ENCODE results near the gene COL5A2. TPM values are rescaled to one million over a fixed set of nuclear protein-coding genes. Genes with fewer than 3 reads are reported as not detected.

COL5A2 gene
- total and polyA plus RNA-seq, 9 of the 15 experiments (the other 6 are each of a cell fraction or from before 2014, with no cell fraction given): 0.01 to 0.54 (median 0.19) TPM

DNA sequence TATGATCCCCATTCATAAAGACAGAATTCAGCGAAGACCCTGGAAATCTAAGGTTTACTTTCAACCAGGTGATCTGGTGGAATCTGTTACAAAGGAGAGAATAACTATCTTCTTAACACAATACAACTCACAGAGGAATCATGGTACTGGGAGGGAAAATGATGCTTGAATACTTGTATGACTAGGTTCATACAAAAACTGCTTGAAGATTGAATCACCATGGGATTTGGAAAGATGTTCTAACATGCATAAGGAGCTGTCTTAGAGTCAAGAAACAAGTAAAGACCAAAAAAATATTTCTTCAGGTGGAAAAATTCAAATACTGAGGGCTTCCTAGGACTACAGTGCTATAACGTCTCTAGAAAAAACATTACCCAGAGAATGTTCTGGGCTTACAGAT lies 32.2 kb downstream of the COL5A2 start (continued):
- TF ChIP-seq NONO (IDR thresholded peaks at IDR 0.05; ENCODE audit: low read depth in 2 of 2, low read length in 1 of 2) (no peak), U2AF2 (optimal IDR thresholded peaks at IDR 0.05; ENCODE audit: low read depth, low read length) (no peak), EGR1 (conservative IDR thresholded peaks at IDR 0.05) (no peak), STAG1 (CRISPR knock-in tag; IDR thresholded peaks at IDR 0.05; ENCODE audit: borderline replicate concordance) (no peak), NR2C2 (CRISPR knock-in tag; IDR thresholded peaks at IDR 0.05) (no peak), NR2C2 (tag; IDR thresholded peaks at IDR 0.05) (no peak), ZBTB8A (IDR thresholded peaks at IDR 0.05; ENCODE audit: partially characterized antibody) (no peak), ASH1L (IDR thresholded peaks at IDR 0.05; ENCODE audit: borderline replicate concordance, low read depth, partially characterized antibody) (no peak), KHSRP (IDR thresholded peaks at IDR 0.05) (no peak)
- TF ChIP-seq, protein P1, sequence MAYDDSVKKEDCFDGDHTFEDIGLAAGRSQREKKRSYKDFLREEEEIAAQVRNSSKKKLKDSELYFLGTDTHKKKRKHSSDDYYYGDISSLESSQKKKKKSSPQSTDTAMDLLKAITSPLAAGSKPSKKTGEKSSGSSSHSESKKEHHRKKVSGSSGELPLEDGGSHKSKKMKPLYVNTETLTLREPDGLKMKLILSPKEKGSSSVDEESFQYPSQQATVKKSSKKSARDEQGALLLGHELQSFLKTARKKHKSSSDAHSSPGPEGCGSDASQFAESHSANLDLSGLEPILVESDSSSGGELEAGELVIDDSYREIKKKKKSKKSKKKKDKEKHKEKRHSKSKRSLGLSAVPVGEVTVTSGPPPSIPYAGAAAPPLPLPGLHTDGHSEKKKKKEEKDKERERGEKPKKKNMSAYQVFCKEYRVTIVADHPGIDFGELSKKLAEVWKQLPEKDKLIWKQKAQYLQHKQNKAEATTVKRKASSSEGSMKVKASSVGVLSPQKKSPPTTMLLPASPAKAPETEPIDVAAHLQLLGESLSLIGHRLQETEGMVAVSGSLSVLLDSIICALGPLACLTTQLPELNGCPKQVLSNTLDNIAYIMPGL (CRISPR knock-in tag; IDR thresholded peaks at IDR 0.05): no peak

DNA sequence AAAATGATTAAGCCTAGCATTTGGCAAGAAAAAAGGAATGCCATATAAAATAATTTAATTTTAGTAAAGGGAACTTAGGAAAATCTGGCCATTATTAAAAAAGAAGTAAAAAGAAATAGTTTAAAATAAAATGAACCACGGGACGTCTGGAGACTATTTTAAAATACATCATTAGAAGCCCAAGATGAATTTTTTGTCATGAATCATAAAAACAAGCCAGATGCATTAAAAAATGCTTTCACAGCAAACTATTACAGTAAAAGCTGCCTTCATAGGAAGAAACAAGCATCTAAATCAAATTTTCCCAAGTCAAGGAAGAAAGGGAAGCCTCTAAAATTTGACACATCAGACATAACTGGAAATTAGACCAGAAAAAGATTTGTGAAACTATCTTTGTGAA lies 33.0 kb downstream of the COL5A2 start:
- FAIRE-seq (no peak), DNase-seq (ENCODE audit: extremely low read depth in 1 of 4, low spot score in 3 of 4) (no peak), ATAC-seq (no peak)
- no peaks in the 10 kb centered on the region for H3K36me3 ChIP-seq (ENCODE audit: control insufficient read depth, insufficient read depth, low read length)
- no peak overlapping the region for H3K9ac ChIP-seq (ENCODE audit: insufficient read depth in 1 of 2, low read depth in 2 of 2, low read length in 2 of 2)
- BruUV-seq (replicated peaks): no TSS peak
- H3K9me1 ChIP-seq (ENCODE audit: control insufficient read depth, insufficient read depth, low read length): no peaks in the 10 kb centered on the region
- WGBS (ENCODE audit: insufficient coverage, low coverage, missing lambda C conversion rate): 0% methylated on average over 2 of the region's 2 CpGs
- no peaks in the 10 kb centered on the region for H3K79me2 ChIP-seq (ENCODE audit: control insufficient read depth, insufficient read depth, low read length)
- no peak overlapping the region for H2AFZ ChIP-seq (ENCODE audit: low read depth, low read length)
- no peaks in the 10 kb centered on the region for H3K9me3 ChIP-seq (replicated peaks; ENCODE audit: control insufficient read depth, insufficient read depth, low read depth, low read length)
- H3K4me2 ChIP-seq (ENCODE audit: insufficient read depth, low read length): no peak overlapping the region
- H4K20me1 ChIP-seq (replicated peaks; ENCODE audit: control insufficient read depth, insufficient read depth, low read length): no peaks in the 10 kb centered on the region
- intact Hi-C loops (cut with micrococcal nuclease) (no loop called here), in situ Hi-C loops (cut with MboI) (no loop called here)
- H3K27ac ChIP-seq (ENCODE audit: extremely low read depth, low read depth, low read length): no peak overlapping the region
- POLR2A ChIA-PET: no interaction called here
- no peaks in the 10 kb centered on the region for H3K27me3 ChIP-seq (ENCODE audit: control insufficient read depth in 2 of 2, insufficient read depth in 2 of 2, low read length in 2 of 2)
- CTCF ChIA-PET (ENCODE audit: low intra/inter-chr PET ratio): no interaction called here
- no peaks in the 10 kb centered on the region for H3K4me1 ChIP-seq (replicated peaks in 1 of 2; ENCODE audit: control insufficient read depth in 2 of 2, insufficient read depth in 2 of 2, low read length in 2 of 2)
- no peak overlapping the region for H3K4me3 ChIP-seq
- no peak for TF ChIP-seq MEIS2 (IDR thresholded peaks at IDR 0.05; ENCODE audit: partially characterized antibody)
- no peak for TF ChIP-seq ZNF184 (CRISPR knock-in tag; IDR thresholded peaks at IDR 0.05)
- TF ChIP-seq C11orf30 (IDR thresholded peaks at IDR 0.05; ENCODE audit: low read depth): no peak
- no peak for TF ChIP-seq ZNF263 (CRISPR knock-in tag; IDR thresholded peaks at IDR 0.05; ENCODE audit: borderline replicate concordance)
- TF ChIP-seq ZFP30 (CRISPR knock-in tag; IDR thresholded peaks at IDR 0.05; ENCODE audit: borderline replicate concordance): no peak
- no peak for TF ChIP-seq HLTF (IDR thresholded peaks at IDR 0.05)
- no peak for TF ChIP-seq RBM15 (IDR thresholded peaks at IDR 0.05; ENCODE audit: insufficient read depth, low read length)
- TF ChIP-seq EHMT2 (IDR thresholded peaks at IDR 0.05): no peak
- no peak for TF ChIP-seq ESRRA (IDR thresholded peaks at IDR 0.05; ENCODE audit: borderline replicate concordance, low read depth)
- no peak for TF ChIP-seq NCOA2 (IDR thresholded peaks at IDR 0.05; ENCODE audit: partially characterized antibody in 2 of 2)
- no peak for TF ChIP-seq FOXA1 (IDR thresholded peaks at IDR 0.05; ENCODE audit: borderline replicate concordance)
- TF ChIP-seq MCM7 (IDR thresholded peaks at IDR 0.05): no peak
